NCI-H1092 treated with DMSO at 0.1 percent for 48 hours (cell line): ENCODE results near the gene SLC22A7.
A peak's percentile ranks its signal among the peaks of the same experiment; 100 is the strongest.
"Not testable (repeated sequence)": the region's sequence is repeated elsewhere in the genome, so short reads cannot be mapped to it uniquely, and the experiment has no call there.

Experiments used
- DNase-seq: peaks from one replicate; lab custom pipeline; 2025; lab: John Stamatoyannopoulos, UW

SLC22A7 gene

GRCh38 chr6:43302126-43302525, 4.1 kb downstream of the SLC22A7 start:
- no peak for DNase-seq

GRCh38 chr6:43303006-43303405, 4.9 kb downstream of the SLC22A7 start:
- DNase-seq, result not testable (repeated sequence)

GRCh38 chr6:43303751-43304331, 5.8 kb downstream of the SLC22A7 start:
- DNase-seq, result no peak

GRCh38 chr6:43304361-43304760, 6.3 kb downstream of the SLC22A7 start:
- no peak for DNase-seq

GRCh38 chr6:43304882-43305281, 6.8 kb downstream of the SLC22A7 start:
- no peak for DNase-seq

- DNase-seq, result no peak
These were observed 8.0 kb downstream of the SLC22A7 start for GRCh38 chr6:43306086-43306485.

GRCh38 chr6:43307451-43308100, 9.5 kb downstream of the SLC22A7 start:
- no peak for DNase-seq

GRCh38 chr6:43308101-43308989, 10.3 kb downstream of the SLC22A7 start, which contains the start of gene CRIP3:
Gene CRIP3, minus strand, starts transcription at chr6:43308826. Its CDS starts 34 bp downstream, at chr6:43308792.
- peak; percentile 83 for DNase-seq

- DNase-seq, result no peak
These were observed 11.0 kb downstream of the SLC22A7 start for GRCh38 chr6:43308990-43309477.

GRCh38 chr6:43310134-43310533, 12.1 kb downstream of the SLC22A7 start:
- DNase-seq, result no peak

GRCh38 chr6:43310624-43311023, 12.6 kb downstream of the SLC22A7 start:
- no peak for DNase-seq

GRCh38 chr6:43311666-43312065, 13.6 kb downstream of the SLC22A7 start:
- no peak for DNase-seq

GRCh38 chr6:43313813-43314212, 15.8 kb downstream of the SLC22A7 start:
- DNase-seq, result no peak

GRCh38 chr6:43318011-43318410, 20.0 kb downstream of the SLC22A7 start:
- no peak for DNase-seq

- DNase-seq, result no peak
These were observed 27.8 kb downstream of the SLC22A7 start for GRCh38 chr6:43325876-43326275.

GRCh38 chr6:43328528-43328927, 30.5 kb downstream of the SLC22A7 start:
- no peak for DNase-seq

- DNase-seq, result no peak
These were observed 33.4 kb downstream of the SLC22A7 start for GRCh38 chr6:43331470-43331869.

GRCh38 chr6:43331891-43332290, 33.8 kb downstream of the SLC22A7 start:
- DNase-seq, result no peak

GRCh38 chr6:43334466-43335095, 36.5 kb downstream of the SLC22A7 start:
- DNase-seq, result peak; percentile 43

GRCh38 chr6:43335469-43335868, 37.4 kb downstream of the SLC22A7 start:
- DNase-seq, result peak; percentile 73

GRCh38 chr6:43336382-43336781, 38.3 kb downstream of the SLC22A7 start:
- DNase-seq, result no peak

- no peak for DNase-seq
These were observed 40.2 kb downstream of the SLC22A7 start for GRCh38 chr6:43338243-43338642.
